ENCODE results near the gene NOTCH4. TPM values are rescaled to one million over a fixed set of nuclear protein-coding genes. Genes with fewer than 3 reads are reported as not detected.

The NOTCH4 gene
- total and polyA plus RNA-seq, 7 donors: 1.2 to 23.0 (median 5.4) TPM

DNA sequence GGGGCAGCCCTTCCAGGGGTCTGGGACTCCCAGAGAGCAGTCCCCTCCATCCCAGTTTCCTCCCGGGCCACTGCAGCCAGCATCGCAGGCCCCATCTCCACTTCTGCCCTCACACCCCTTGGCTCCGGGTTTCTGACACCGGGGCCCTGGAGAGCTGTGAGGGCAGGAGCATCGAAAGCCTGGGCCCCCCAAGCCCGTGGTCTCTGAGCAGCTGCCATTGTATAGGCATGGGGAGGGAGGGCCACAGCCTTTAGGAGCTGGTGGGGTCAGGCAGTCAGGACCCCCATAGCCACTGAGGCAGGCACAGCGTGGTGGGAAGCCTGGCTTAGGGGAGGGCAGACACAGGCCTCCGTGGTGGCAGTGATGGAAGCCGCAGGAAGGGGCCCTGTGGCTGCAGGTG, 21.7 kb downstream of the NOTCH4 start:
- Histone ChIP-seq H3K4me3 (no peak overlapping the region), H3K9me3 (no peaks in the 10 kb centered on the region), H3K36me3 (no peaks in the 10 kb centered on the region), H3K4me1 (peaks cover 0 to 2% (median 2%) of the 10 kb centered on the region in 4 donors), H3K27ac (no peak overlapping the region), H3K27me3 (peaks cover 0 to 6% (median 0%) of the 10 kb centered on the region in 3 donors)
- no peak for TF ChIP-seq POLR2A (IDR thresholded peaks at IDR 0.05)
- no peak for TF ChIP-seq POLR2AphosphoS5 (IDR thresholded peaks at IDR 0.05)
- TF ChIP-seq EP300 (IDR thresholded peaks at IDR 0.05): no peak
- TF ChIP-seq, protein P1, sequence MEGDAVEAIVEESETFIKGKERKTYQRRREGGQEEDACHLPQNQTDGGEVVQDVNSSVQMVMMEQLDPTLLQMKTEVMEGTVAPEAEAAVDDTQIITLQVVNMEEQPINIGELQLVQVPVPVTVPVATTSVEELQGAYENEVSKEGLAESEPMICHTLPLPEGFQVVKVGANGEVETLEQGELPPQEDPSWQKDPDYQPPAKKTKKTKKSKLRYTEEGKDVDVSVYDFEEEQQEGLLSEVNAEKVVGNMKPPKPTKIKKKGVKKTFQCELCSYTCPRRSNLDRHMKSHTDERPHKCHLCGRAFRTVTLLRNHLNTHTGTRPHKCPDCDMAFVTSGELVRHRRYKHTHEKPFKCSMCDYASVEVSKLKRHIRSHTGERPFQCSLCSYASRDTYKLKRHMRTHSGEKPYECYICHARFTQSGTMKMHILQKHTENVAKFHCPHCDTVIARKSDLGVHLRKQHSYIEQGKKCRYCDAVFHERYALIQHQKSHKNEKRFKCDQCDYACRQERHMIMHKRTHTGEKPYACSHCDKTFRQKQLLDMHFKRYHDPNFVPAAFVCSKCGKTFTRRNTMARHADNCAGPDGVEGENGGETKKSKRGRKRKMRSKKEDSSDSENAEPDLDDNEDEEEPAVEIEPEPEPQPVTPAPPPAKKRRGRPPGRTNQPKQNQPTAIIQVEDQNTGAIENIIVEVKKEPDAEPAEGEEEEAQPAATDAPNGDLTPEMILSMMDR (IDR thresholded peaks at IDR 0.05): no peak
- intact Hi-C loops (cut with DNase I): no loop called here
- no peak for DNase-seq
- WGBS, 2 donors: 85 to 88% methylated on average over 9 of the region's 9 CpGs

DNA sequence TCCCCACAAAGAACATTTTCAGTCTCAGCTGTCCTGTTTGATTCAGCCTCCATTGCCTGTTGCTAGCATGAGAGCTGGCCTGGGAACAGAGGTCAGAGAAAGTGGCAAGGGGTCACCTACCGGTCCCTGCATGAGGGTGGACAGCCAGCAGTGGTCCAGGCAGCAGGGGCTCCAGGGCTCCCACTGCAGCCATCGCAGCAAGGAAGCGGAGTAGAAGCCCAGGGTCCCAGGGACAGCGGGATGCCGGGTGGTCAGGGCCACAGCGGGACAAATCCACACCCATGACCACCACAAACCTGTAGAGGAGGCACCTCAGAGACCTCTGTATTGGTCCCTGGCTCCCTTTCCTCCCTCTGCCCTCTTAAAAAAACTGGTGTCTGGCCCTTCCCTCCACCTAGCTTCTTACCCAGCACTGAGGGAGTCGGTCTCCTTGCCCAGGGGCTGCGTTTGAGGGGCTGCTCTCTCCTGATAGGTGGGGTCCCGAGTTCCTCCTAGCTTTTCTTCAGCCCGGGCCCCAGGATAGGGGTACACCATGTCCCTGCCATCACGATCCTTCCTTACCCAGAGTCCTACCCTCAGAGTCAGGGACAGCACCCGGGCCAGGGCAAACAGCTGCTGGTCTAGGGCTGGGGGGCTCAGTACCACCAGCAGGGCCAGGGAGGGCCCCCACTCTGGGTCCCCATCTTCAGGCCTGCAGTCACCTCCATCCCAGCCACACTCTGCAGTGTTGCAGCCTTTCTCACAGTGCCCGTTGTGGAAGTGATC, 23.0 kb downstream of the NOTCH4 start:
- no peak overlapping the region for H3K4me3 ChIP-seq
- no peaks in the 10 kb centered on the region for H3K36me3 ChIP-seq
- H3K27ac ChIP-seq: no peak overlapping the region
- peaks cover 0 to 10% (median 8%) of the 10 kb centered on the region in 4 donors for H3K4me1 ChIP-seq
- intact Hi-C loops (cut with DNase I): no loop called here
- TF ChIP-seq, protein P1 (IDR thresholded peaks at IDR 0.05): no peak
- TF ChIP-seq POLR2AphosphoS5 (IDR thresholded peaks at IDR 0.05) (no peak), POLR2A (IDR thresholded peaks at IDR 0.05) (no peak), EP300 (IDR thresholded peaks at IDR 0.05) (no peak)
- H3K27me3 ChIP-seq: peaks cover 0 to 6% (median 0%) of the 10 kb centered on the region in 3 donors
- H3K9me3 ChIP-seq: no peaks in the 10 kb centered on the region
- WGBS, 2 donors: 79 to 89% methylated on average over 13 of the region's 13 CpGs
- no peak for DNase-seq

DNA sequence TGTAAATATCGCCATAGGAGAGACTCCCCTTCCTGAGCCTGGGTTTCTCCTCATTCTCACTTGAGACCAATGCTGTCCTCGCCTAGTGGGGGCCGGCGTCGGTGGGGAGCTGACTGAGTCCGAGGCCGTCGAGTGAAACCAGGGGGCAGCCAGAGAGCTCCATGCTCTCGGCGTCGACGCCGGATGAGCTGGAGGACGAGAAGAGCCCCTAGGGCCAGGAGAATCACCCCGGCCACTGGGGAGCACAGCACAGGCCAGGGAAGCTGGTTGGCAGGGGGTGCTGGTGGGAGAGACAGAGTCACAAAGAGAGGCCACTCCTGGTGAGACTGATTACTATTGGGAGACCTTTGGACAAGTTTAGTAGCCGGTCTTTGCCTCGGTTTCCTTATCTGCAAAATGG, 25.0 kb downstream of the NOTCH4 start:
- WGBS, 2 donors: 90 to 91% methylated on average over 17 of the region's 17 CpGs
- DNase-seq: no peak
- H3K4me3 ChIP-seq: no peak overlapping the region
- no peak overlapping the region for H3K27ac ChIP-seq
- TF ChIP-seq EP300 (IDR thresholded peaks at IDR 0.05): no peak
- no peak for TF ChIP-seq POLR2A (IDR thresholded peaks at IDR 0.05)
- no peak for TF ChIP-seq POLR2AphosphoS5 (IDR thresholded peaks at IDR 0.05)
- TF ChIP-seq, protein P1 (IDR thresholded peaks at IDR 0.05): no peak
- no peaks in the 10 kb centered on the region for H3K36me3 ChIP-seq
- no peaks in the 10 kb centered on the region for H3K9me3 ChIP-seq
- H3K4me1 ChIP-seq: peaks cover 0 to 22% (median 18%) of the 10 kb centered on the region in 4 donors
- H3K27me3 ChIP-seq: peaks cover 0 to 6% (median 0%) of the 10 kb centered on the region in 3 donors
- intact Hi-C loops (cut with DNase I): loop anchor here (5.0 to 10.0 kb wide), 6 partner anchors 47 to 1216 kb away; partner anchors contain the start of genes BAG6, BRD2, CUTA and DXO

DNA sequence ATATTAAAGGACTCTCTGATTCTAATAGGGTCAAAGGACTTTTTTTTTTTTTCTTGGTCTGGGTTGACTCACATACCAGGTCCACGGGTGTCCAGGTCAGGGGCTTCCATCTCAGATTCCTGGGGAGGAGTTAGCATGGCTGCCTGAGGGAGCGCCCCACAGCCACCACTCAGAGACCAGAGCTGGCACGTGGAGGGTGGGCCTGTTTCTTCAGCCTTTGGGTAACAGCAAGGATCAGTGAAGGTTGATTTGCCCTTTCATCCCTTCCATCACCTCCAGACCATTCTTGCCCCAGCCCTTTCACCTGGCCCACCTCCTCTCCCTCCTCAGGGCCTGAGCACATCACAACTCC, 25.5 kb downstream of the NOTCH4 start:
- no peak overlapping the region for H3K27ac ChIP-seq
- no peak for DNase-seq
- H3K36me3 ChIP-seq: no peaks in the 10 kb centered on the region
- intact Hi-C loops (cut with DNase I): loop anchor here (5.0 to 10.0 kb wide), 6 partner anchors 46 to 1216 kb away; partner anchors contain the start of genes BAG6, BRD2, CUTA and DXO
- H3K4me1 ChIP-seq: peaks cover 0 to 22% (median 18%) of the 10 kb centered on the region in 4 donors
- H3K4me3 ChIP-seq: no peak overlapping the region
- no peaks in the 10 kb centered on the region for H3K9me3 ChIP-seq
- H3K27me3 ChIP-seq: peaks cover 0 to 6% (median 0%) of the 10 kb centered on the region in 3 donors
- TF ChIP-seq POLR2AphosphoS5 (IDR thresholded peaks at IDR 0.05): no peak
- TF ChIP-seq, protein P1 (IDR thresholded peaks at IDR 0.05): no peak
- no peak for TF ChIP-seq POLR2A (IDR thresholded peaks at IDR 0.05)
- no peak for TF ChIP-seq EP300 (IDR thresholded peaks at IDR 0.05)
- 66 to 87% methylated on average over 3 of the region's 3 CpGs for WGBS, 2 donors
